Activated CD8-positive, alpha-beta memory T cell treated with anti-CD3 and anti-CD28 coated beads, Interleukin-2, amount 50 U/mL, for 24 hours (primary cell): ENCODE data around the gene PTPRT.

Experiments used
- DNase-seq: peaks from one replicate; pipeline ENCODE4 v3.0.0-alpha.2; 2020; ENCODE audit errors: extremely low read depth

Gene PTPRT

DNA sequence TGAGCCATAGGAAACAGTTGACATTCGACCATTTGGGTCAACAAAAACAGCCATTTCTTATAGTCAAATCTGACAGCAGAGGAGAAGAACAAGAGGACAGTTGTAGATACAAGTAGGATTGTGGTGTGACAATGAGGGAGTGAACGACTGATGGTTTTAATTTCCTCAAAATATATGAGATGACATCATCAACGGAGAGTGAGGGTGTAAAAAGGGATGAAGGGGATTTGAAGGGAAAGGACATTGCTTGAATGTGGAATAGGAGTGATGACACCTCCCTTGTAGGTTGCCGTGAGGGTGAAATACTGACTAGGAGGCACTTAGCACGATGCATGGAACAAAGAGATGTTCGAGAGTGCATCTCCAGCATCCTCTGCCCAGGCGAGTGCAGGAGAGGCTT lies 1071.7 kb downstream of the PTPRT start:
- DNase-seq, result no peak

DNA sequence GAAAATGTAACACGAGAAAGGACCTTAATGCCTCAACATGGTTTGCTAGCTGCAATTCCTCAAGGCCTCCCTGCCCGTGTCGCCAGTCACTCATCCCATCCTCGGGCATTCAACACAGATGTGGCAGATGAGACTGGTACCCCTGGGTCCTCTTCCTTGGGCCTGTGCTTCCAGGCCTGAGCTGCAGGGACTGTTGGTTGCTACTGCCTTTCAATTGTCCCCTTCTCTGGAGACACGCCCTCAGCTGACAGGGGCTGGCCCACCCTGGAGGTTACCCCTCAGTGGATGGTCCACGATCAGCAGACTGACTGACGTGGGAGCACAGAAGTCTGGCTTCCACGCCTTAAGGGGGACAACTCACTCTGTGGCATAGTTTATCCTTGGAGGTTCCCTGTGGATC lies 1076.5 kb downstream of the PTPRT start:
- no peak for DNase-seq

DNA sequence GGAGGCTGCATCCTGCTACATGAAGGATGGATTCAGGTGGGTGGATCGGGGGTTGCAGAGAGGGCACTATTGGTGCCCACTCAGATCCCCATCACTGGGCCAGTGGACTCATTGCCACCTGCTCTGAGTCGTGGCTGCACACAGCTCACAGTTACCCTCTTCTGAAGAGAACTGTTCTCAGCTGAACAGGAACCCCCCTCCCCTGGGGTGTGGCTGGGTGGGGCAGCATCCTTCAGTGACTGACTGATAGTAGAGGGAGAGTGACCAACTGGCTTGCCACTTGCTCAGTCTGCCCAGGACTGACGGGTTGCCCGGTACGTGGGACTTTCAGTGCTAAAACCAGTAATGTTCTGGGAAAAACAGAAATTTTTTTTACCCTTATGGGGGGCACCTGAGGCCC lies 1077.5 kb downstream of the PTPRT start:
- no peak for DNase-seq

DNA sequence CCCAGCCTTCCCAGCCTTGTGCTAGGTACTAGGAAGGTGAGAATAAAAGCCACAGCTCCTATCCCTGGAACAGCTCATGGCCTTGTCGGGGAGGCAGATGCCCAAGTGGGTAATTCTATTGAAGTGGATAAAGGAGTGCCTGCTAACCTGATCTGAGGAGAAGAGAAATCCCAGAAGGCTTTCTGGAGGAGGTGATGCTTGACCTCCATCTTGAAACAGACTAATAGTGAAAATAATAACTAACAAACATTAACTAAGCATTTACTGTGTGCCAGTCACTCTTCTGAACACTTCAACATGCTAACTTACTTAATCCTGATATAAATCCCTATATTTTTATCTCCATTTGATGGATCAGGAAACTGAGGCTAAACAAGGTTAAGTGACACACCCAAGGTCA lies 1078.4 kb downstream of the PTPRT start:
- no peak for DNase-seq

DNA sequence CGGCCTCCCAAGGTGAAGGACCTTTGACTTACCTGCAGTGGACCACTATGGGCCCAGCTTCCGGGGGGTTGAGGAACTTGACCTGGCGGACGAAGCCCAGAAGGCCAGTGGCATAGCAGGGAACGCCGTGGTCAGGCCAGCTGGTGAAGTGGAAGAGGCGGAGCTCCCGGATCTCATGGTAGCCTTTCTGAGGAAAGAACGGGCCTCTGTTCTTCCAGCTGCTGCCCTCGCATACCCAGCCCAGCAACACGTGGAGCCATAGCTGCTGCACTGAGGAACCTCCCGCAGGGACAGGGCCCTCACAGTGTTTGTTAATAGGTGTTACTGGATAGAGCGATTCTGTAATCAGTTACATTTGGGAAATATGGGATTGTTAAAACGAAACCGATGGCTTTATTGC lies 1079.4 kb downstream of the PTPRT start:
- DNase-seq, result no peak

DNA sequence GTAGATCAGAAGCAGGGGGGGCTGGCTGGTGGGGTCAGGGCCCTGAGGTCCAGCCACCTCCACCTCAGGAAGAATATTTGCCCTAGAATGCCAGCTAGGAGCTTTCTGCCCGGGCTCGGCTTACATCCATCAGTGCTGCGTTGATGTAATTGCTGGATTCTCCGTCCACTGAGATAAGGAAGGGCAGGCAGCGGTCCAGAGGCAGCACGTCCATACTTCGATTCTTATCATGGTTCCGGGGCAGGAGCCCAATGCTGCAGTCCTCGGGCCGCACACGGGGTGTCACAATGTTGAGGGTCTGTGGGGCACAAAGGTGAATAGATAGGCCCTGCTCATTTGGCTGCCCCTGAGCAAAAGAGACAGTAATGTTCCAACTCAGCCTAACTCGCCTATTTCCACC lies 1087.7 kb downstream of the PTPRT start:
- no peak for DNase-seq

DNA sequence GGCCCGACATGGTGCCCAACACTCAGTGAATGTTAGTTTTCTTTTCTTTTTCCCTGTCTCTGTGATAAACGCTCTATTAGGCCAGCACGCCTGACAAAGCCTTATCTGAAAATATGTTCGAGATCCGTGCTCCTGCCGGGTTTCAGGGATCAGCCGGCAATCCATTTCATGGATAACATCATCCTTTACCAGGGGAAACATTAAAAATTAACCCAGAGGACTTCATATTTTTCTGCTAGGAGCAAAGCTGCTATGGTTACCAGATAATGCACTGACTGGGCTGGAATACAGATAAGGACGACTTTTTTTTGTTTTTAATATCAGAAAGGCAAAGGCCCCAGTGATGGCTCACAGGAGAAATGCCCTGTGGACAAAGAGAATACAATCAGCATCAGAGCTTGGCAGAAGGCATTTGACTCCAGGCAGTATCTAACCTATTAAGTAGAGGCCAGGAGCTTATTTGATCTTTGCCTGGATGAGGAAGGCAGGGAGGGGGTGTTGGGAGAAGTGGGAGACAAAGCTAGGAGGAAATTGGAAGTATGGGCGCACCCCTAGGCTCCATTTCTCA lies 1089.5 kb downstream of the PTPRT start:
- no peak for DNase-seq

DNA sequence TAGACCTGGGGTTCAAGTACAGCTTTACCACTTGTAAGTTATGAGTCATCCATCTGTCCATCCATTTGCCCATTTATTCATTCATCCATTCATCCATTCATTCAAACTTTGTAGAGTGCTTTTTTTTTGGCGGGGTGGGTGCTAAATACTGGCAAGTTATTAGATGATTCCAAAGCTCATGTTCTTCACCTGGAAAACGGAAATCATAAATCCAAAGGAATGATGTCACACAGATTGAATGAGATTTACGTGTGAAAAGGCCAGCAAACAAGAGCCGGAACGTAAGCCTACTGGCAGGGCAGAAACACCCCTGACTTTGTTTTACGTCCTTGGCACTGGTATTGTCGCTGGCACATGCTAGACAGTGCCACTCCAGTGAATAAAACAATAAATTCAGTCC lies 1090.6 kb downstream of the PTPRT start:
- no peak for DNase-seq

DNA sequence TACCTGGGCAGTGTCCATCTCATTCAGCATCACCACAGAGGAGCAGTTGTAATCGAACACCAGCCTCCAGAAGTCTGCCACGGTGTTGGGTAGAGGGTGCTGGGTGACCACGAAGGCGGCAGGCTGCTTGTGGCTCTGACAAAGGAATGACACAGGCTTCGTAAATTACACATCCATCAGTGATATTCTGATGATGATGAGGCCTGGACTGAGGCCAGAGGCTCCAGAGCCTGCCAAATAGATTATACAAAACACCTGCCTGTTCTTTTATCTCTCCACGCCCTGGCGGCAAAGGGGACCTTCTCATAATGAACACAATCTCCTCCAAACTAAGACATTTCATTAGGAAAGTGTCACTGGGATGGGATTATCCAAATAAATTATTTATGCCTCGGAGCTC lies 1091.3 kb downstream of the PTPRT start:
- no peak for DNase-seq

DNA sequence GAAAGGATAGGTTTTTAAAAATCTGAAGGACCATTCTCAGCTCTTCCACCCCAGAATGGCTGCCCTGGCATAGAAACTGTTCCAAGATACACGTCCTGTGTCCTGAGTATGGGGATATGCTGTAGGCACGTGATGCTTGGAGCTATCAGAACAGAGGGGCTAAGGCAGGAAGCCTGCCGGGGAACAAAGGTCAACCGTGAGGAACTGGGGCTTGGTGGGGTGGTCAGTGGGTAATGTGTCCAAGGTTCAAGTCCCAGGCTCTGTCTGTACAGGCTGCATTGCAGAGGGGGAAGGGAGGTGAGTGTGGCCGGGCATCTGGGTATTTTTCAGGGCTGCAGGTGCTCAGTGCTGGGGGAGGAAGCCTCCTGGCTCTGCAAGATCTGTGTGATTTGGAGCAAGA lies 1092.0 kb downstream of the PTPRT start:
- DNase-seq, result no peak

DNA sequence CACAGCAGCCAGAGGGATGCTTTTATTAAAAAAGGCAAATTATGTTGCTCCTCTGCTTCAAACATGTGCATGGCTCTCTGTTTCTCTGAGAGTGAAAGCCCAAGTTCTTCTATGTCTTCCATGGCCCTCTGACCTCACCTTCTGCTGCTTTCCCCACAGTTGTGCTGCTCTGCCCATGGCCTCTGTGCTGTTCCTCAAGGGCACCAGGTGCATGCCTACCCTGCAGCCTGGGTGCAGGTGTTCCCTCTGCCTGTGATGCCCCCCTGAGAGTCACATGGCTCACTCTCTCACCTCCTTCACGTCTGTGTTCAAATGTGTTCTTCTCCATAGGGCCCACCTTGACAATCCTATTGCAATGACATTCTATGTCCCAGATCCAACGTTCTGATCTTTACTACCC lies 1094.5 kb downstream of the PTPRT start:
- DNase-seq, result no peak

DNA sequence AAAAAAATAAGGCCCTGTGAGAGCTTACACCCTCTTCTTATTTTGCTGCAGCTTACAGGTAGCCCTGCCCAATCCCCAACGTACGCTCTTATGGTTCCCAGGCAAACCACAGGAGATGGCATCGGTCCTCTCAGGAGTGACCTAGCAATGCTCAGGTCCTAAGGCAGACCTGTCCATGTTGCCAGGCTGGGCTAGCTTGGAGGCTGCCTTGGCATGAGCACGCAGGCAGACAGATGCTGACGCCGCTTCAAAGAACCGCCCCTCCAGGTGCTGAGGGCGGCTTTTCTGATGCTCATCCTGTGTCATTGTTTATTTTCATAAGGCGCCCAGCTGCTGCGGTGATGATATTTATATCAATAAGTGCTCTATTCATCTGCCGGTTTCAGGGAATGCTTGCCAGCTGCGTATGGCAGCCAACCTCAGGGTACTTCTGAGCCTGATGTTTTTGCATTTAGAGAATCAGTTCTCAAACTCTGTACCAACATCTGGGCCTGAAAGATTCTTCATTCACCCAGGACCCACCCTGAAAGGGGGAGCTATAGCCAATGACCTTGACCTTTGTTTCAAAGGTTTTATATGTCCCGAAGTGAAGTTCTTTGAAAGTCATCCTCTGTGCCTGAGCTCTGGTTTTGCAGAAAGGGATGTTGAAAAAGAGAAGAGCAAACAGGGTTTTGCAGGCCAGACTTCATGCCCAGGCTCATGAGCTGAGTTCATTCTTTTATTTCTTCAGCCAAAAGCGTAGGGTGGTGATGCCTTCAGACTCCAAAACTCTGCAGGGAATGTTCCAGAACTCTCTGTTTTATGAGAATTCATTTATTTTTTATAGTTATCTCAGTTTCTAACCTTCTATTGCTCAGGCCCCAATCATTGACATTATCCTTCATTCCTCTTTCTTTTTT lies 1095.9 kb downstream of the PTPRT start:
- DNase-seq, result no peak

DNA sequence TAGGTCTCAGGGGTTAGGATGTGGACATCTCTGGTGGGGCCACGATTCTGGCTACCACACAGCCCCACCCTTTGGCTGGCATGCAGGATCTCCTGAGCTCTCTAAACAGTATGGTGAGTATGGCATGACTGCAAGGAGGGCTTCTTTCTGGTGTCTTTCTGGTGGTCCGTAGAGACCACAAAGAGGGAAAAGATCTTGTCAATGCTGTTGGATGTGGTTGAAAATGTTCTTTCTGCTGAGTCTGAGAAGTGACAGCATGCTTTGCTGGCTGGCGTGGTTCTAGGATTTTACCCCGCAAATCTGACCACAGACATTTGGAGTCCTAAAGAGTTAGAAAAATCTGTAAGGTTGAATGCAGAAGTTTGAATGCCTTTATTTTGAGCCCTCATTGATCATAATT lies 1096.7 kb downstream of the PTPRT start:
- DNase-seq, result no peak

DNA sequence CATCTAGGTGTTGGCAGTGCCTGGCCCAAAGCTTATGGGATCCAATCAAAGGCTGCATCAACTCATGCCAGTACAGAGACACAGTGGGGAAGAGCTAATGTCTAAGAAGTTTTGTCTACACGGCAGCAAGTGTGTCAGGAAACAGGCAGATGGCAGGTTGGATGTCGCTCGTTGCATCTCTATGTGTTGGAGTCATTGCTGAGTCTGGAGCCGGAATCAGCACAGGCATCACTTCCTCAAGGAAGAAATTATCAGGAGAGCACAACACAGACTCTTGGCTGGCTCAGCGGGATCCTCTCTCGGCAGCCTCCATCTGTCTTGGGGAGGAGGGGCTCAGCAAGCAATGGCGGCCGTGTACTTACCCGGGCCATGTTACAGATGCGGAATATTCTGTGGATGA lies 1104.3 kb downstream of the PTPRT start:
- DNase-seq, result no peak

DNA sequence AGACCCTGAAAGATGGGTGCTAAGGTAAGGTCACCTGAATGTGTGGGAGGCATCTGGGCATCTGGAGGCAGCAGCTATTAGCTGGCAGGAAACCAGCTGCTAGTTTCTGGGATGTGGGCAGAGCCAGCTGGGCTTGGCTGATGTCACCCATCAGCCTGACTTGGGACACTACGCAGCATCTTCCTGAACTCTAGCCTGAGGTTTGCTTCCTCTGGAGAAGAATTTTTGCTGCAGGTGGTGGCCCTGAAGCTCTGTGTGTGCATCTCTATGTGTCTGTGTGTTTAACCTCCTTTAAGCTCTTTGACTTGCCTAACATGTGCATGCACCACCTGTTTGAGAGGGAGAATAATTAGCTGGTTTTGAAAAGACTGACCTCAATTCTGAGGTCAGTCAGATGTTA lies 1106.4 kb downstream of the PTPRT start:
- no peak for DNase-seq

DNA sequence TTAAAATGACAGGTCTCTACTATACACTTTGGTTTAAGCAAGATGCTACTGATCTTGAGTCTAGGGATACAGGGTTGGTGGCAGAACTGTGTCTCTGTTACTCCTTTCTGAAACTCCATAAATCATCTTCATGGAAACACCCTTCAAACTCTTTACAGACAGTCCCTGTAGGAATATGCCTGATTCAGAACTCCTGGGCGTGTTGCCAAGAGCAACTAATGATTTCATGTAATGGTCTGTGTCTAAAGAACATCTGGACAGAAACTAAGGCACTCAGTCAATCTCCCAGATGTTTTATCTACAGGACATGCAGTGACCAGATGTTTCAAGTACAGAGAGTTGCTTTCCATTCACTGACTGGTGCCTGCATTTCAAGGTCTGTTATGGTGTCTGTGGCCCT lies 1107.1 kb downstream of the PTPRT start:
- DNase-seq, result no peak

DNA sequence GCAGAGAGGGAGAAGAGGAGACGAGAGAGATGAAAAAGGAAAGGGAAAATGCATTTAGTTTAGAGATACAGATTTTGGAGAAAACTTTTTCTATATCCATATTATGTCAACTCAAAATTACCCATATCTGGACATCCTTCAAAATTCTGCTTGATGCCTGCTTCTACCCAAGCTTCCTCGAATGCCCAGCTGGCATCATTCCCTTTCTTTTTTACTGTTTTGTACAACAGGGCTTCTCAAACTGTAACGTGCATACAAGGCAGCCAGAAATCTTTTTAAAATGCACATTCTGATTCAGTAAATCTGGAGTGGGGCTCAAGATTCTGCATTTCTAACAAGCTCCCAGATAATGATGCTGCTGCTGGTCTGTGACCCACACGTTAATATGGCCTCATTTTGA lies 1108.8 kb downstream of the PTPRT start:
- DNase-seq, result no peak

DNA sequence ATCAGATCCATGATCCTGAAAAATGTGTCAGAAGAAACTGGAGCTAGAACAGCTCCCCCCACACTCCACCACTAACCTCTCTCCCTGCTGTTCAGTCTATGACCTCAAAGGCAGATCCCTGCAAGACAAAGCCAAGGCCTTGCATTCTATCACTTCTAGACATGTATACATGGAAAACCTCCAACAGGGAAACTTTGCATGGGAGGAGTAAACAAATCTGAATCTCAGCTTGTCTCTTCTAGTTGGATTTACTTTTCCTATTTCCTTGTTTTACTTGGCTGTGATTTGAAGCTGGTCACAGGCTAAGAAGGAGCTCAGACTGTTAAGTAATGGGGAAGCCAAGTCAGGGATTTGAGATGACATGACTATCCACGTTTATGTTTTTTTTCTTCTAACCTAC lies 1114.8 kb downstream of the PTPRT start:
- no peak for DNase-seq

DNA sequence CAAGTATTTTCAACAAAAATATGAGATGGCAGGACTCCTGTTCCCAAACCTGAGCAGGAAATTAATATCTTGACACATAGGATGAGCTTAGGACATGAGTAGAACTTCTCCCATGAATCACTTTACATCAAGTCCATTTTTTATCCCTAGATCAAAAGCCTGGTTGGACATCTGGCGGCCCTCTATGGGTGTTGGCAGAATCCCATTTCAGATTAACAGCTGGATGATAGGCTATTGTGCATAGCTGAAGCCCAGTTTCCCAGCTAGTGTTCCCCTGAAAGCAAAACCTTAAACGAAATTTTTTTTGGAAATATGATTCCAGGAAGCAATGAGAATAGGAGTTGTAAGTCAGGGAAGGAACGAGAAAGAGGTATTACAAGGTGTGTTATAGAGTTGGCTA lies 1122.1 kb downstream of the PTPRT start:
- no peak for DNase-seq

DNA sequence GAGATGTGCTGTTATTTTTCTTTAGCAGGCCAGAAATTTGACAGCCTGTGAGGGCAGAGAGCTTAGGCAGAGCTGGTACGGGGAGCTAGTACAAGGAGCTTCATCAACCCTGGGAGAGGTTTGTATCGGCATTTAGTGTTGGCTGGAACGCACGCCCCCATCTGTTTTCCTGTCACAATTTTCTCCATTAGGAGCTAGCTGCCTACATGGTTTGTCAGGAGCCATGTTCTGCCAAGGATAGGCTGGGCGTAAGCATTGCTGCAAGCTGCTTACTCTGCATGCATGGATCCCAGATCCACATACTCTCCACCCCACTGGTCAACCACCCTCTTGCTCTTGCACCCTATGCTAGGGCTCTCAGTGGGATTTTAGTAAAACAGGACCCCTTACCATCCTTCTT lies 1122.5 kb downstream of the PTPRT start:
- no peak for DNase-seq

DNA sequence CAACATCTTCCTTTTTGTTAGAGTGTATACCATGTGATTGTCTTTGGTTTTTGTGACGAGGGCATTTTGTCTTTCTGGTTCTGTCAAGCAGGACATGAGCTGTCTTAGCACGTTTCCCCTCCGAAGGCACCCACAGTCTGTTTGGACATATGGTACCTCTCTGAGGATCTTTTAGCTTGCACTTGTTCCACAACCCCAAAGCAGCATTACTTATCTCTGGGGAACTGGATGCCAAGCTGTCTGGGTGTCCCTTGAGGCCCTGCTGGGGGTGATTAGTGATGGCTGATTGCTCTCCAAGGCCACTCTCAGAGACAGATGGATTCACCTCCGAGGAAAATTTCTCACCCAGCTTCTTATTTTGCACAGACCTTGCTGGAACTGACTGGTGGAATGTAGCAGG lies 1126.6 kb downstream of the PTPRT start:
- no peak for DNase-seq

DNA sequence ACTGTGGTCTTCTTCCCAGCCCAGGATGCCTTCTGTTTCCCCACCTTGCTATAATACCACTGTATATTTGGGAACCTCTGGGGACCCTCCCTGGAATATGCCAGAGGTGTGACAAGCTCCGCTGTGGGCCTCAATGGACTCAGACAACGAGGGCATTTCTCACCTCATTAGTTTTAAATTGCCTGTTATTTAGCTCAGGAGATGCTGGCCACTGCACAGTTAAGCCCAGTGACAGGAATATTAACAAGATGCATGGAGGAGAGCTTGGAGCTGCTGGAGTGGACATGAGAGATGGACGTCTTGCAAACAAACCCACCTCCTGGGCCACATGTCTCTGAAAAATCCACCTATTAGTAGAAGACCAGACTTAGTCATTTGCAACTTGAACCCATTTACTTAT lies 1136.4 kb downstream of the PTPRT start:
- no peak for DNase-seq

DNA sequence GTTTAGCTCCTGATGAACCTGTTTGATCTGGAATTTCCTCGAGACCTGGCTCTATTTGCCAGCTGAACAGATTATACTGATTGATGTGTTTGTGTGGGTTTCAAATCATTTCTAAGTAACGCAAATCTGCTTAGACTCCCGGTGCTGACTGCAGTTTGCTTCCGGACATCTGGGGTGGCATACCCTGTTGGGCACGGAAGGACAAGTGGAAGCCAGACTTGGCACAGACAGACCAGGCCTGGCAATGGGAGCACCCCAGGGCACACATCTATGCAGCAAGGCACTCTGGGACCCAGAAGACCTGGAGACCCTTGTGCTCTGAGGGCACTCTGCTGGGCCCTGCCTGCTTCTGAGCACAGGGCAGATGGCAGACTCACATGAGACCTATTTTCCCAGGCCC lies 1137.8 kb downstream of the PTPRT start:
- no peak for DNase-seq
